CD4-positive, alpha-beta T cell treated with Interleukin-6 at 100 ng/mL for 8 hours (primary cell): ENCODE data around the gene SUCLG2.
"Not testable (repeated sequence)": the region's sequence is repeated elsewhere in the genome, so short reads cannot be mapped to it uniquely, and the experiment has no call there.

Experiments
- DNase-seq: peaks from one replicate; pipeline ENCODE4 v3.0.0-alpha.2; 2020; ENCODE audit warnings: mixed read lengths, low spot score

The SUCLG2 gene

GRCh38 chr3:67561266-67561665, 93.1 kb downstream of the SUCLG2 start:
- DNase-seq = no peak

- no peak for DNase-seq
Observed at GRCh38 chr3:67559029-67559605, 95.3 kb downstream of the SUCLG2 start.

GRCh38 chr3:67558426-67558825, 96.0 kb downstream of the SUCLG2 start:
- no peak for DNase-seq

GRCh38 chr3:67557848-67558355, 96.5 kb downstream of the SUCLG2 start:
- DNase-seq = no peak

GRCh38 chr3:67551361-67552016, 102.9 kb downstream of the SUCLG2 start:
- DNase-seq = no peak

GRCh38 chr3:67550541-67550940, 103.9 kb downstream of the SUCLG2 start:
- no peak for DNase-seq

GRCh38 chr3:67542502-67543250, 111.7 kb downstream of the SUCLG2 start:
- DNase-seq = not testable (repeated sequence)

GRCh38 chr3:67540198-67540894, 114.1 kb downstream of the SUCLG2 start:
- DNase-seq = no peak

GRCh38 chr3:67537203-67537602, 117.2 kb downstream of the SUCLG2 start:
- not testable (repeated sequence) for DNase-seq

GRCh38 chr3:67535006-67535405, 119.4 kb downstream of the SUCLG2 start:
- DNase-seq = no peak

- no peak for DNase-seq
Observed at GRCh38 chr3:67534594-67534993, 119.8 kb downstream of the SUCLG2 start.

- DNase-seq = no peak
Observed at GRCh38 chr3:67531181-67532101, 123.0 kb downstream of the SUCLG2 start.

- DNase-seq = no peak
Observed at GRCh38 chr3:67529915-67530314, 124.5 kb downstream of the SUCLG2 start.

- no peak for DNase-seq
Observed at GRCh38 chr3:67529337-67529736, 125.1 kb downstream of the SUCLG2 start.

- DNase-seq = no peak
Observed at GRCh38 chr3:67526246-67526645, 128.2 kb downstream of the SUCLG2 start.

GRCh38 chr3:67524046-67524445, 130.4 kb downstream of the SUCLG2 start:
- no peak for DNase-seq

GRCh38 chr3:67522081-67522480, 132.3 kb downstream of the SUCLG2 start:
- no peak for DNase-seq

- no peak for DNase-seq
Observed at GRCh38 chr3:67521053-67521646, 133.3 kb downstream of the SUCLG2 start.

- DNase-seq = no peak
Observed at GRCh38 chr3:67518236-67518635, 136.2 kb downstream of the SUCLG2 start.

- DNase-seq = no peak
Observed at GRCh38 chr3:67517781-67518180, 136.6 kb downstream of the SUCLG2 start.

GRCh38 chr3:67516496-67516895, 137.9 kb downstream of the SUCLG2 start:
- no peak for DNase-seq
